ENCODE data around the gene REPS2. TPM values are rescaled to one million over a fixed set of nuclear protein-coding genes. Genes with fewer than 3 reads are reported as not detected.

The REPS2 gene
- total RNA-seq, 6 donors from 2014 or later: 17.0 to 47.0 (median 29.4) TPM

GRCh38 chrX:17183566-17183965 lies 237.1 kb downstream of the REPS2 start:
- Histone ChIP-seq H3K4me3 (no peak overlapping the region), H3K27me3 (no peaks in the 10 kb centered on the region), H3K36me3 (no peaks in the 10 kb centered on the region), H3K4me1 (no peaks in the 10 kb centered on the region), H3K27ac (no peak overlapping the region), H3K9me3 (no peaks in the 10 kb centered on the region)
- DNase-seq: no peak
- 75 to 82% methylated on average over 2 of the region's 2 CpGs for WGBS, 2 donors
- TF ChIP-seq EP300 (IDR thresholded peaks at IDR 0.05) (no peak), CTCF (IDR thresholded peaks at IDR 0.05) (no peak), POLR2A (IDR thresholded peaks at IDR 0.05) (no peak), POLR2AphosphoS5 (IDR thresholded peaks at IDR 0.05) (no peak)
- no peak for ATAC-seq (ENCODE audit: low FRiP score in 2 of 2)

- no peak for TF ChIP-seq POLR2A (IDR thresholded peaks at IDR 0.05)
- TF ChIP-seq CTCF (IDR thresholded peaks at IDR 0.05): no peak
- no peak for TF ChIP-seq EP300 (IDR thresholded peaks at IDR 0.05)
- no peak for TF ChIP-seq POLR2AphosphoS5 (IDR thresholded peaks at IDR 0.05)
- DNase-seq (no peak), ATAC-seq (ENCODE audit: low FRiP score in 2 of 2) (no peak)
- WGBS, 2 donors: 66 to 75% methylated on average over 3 to 5 of the region's 5 CpGs
- Histone ChIP-seq H3K4me1 (no peaks in the 10 kb centered on the region), H3K27me3 (no peaks in the 10 kb centered on the region), H3K36me3 (no peaks in the 10 kb centered on the region), H3K27ac (no peak overlapping the region), H3K4me3 (no peak overlapping the region), H3K9me3 (no peaks in the 10 kb centered on the region)
These were observed 239.0 kb downstream of the REPS2 start for GRCh38 chrX:17185431-17185830.

- Histone ChIP-seq H3K4me1 (no peaks in the 10 kb centered on the region), H3K36me3 (no peaks in the 10 kb centered on the region), H3K27me3 (no peaks in the 10 kb centered on the region), H3K27ac (no peak overlapping the region), H3K9me3 (no peaks in the 10 kb centered on the region), H3K4me3 (no peak overlapping the region)
- WGBS, 2 donors: 59 to 75% methylated on average over 3 to 7 of the region's 7 CpGs
- ATAC-seq (ENCODE audit: low FRiP score in 2 of 2) (no peak), DNase-seq (no peak)
- TF ChIP-seq POLR2AphosphoS5 (IDR thresholded peaks at IDR 0.05) (no peak), CTCF (IDR thresholded peaks at IDR 0.05) (no peak), EP300 (IDR thresholded peaks at IDR 0.05) (no peak), POLR2A (IDR thresholded peaks at IDR 0.05) (no peak)
These were observed 240.8 kb downstream of the REPS2 start for GRCh38 chrX:17187136-17187756.

GRCh38 chrX:17192106-17192505 lies 245.6 kb downstream of the REPS2 start:
- no peaks in the 10 kb centered on the region for H3K36me3 ChIP-seq
- DNase-seq (no peak), ATAC-seq (ENCODE audit: low FRiP score in 2 of 2) (no peak)
- H3K4me3 ChIP-seq: no peak overlapping the region
- H3K9me3 ChIP-seq: no peaks in the 10 kb centered on the region
- H3K4me1 ChIP-seq: no peaks in the 10 kb centered on the region
- H3K27ac ChIP-seq: no peak overlapping the region
- TF ChIP-seq POLR2AphosphoS5 (IDR thresholded peaks at IDR 0.05): no peak
- TF ChIP-seq POLR2A (IDR thresholded peaks at IDR 0.05): no peak
- H3K27me3 ChIP-seq: no peaks in the 10 kb centered on the region
- WGBS, 2 donors: 85 to 86% methylated on average over 4 to 8 of the region's 8 CpGs

Small RNA genes within 50 kb of the gene (small RNA-seq; reads per million reads assigned to genes)
- 0 reads per million in 4 donors for gene RF00019
- 0 to 0.43 (median 0) reads per million in 4 donors for gene RF00190

Other genes starting within 250 kb of the REPS2 start
- 10 to 100 TPM in 3 of 6 donors, 1 to 10 TPM in 3; 5.1 to 30.1 (median 10.7) TPM for gene CTPS2, start 234.0 kb upstream of the REPS2 start, total RNA-seq
- 10 to 100 TPM; 12.6 to 41.2 (median 22.6) TPM for gene SYAP1, start 227.0 kb upstream of the REPS2 start, total RNA-seq
- gene TXLNG, start 160.2 kb upstream of the REPS2 start, total RNA-seq: 10 to 100 TPM in 4 of 6 donors, 1 to 10 TPM in 2; 8.1 to 23.5 (median 12.6) TPM
- gene RBBP7, start 76.3 kb upstream of the REPS2 start, total RNA-seq: 10 to 100 TPM; 59.1 to 73.3 (median 63.7) TPM

All from upper lobe of left lung (tissue), 6 donors.